ENCODE results near the gene TRIM7. TPM values are rescaled to one million over a fixed set of nuclear protein-coding genes. Genes with fewer than 3 reads are reported as not detected.
"Not testable (repeated sequence)": the region's sequence is repeated elsewhere in the genome, so short reads cannot be mapped to it uniquely, and the experiment has no call there.

The TRIM7 gene
- polyA plus RNA-seq, 1 donor (not counting 4 experiments of a cell fraction or from before 2014, with no cell fraction given) = 27.6 TPM

DNA sequence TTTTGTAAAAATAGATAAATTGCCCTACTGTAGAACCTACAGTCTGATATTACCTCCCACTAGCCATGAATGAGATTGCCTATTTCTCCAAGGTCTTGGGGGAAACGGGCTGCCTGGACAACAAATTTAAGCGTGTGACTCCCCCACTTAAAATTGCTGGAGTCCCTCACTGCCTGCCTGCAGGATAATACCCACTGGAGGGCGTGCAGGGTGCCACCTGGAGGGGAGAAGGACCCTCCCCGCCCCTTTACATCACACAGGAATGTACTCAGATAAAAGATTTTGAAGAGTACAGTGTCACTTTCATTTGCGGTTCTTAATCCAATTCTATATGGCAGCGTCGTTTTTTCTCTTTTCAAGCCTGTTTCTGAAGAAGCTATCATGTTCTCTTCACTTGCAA is 6.2 kb upstream of the TRIM7 start:
- dilution Hi-C loops (cut with MboI; ENCODE audit: extremely low pct_ligation_motif_present, low sequenced_read_pairs) = no loop called here
- Histone ChIP-seq H3K36me3 (ENCODE audit: control insufficient read depth in 2 of 2, extremely low read depth in 1 of 2, insufficient read depth in 2 of 2, low read length in 2 of 2) (no peaks in the 10 kb centered on the region), H3K79me2 (ENCODE audit: control insufficient read depth, insufficient read depth, low read length) (no peaks in the 10 kb centered on the region), H3K9me1 (ENCODE audit: control insufficient read depth, extremely low read depth, insufficient read depth, low read length) (no peaks in the 10 kb centered on the region), H2AFZ (ENCODE audit: control insufficient read depth, low read length) (no peak overlapping the region), H3K4me1 (ENCODE audit: control insufficient read depth, extremely low read depth, insufficient read depth, low read length) (peaks cover 4% of the 10 kb centered on the region), H3K27me3 (ENCODE audit: control insufficient read depth, extremely low read depth, insufficient read depth, low read length) (no peaks in the 10 kb centered on the region), H4K20me1 (ENCODE audit: control insufficient read depth, extremely low read depth, insufficient read depth, low read length) (no peaks in the 10 kb centered on the region), H3K4me3 (ENCODE audit: control insufficient read depth in 2 of 3, extremely low read depth in 1 of 3, insufficient read depth in 2 of 3, low read depth in 1 of 3, low read length in 3 of 3) (no peak overlapping the region), H3K9ac (ENCODE audit: control insufficient read depth, extremely low read depth, insufficient read depth, low read length) (no peak overlapping the region), H3K9me3 (ENCODE audit: control insufficient read depth, low read depth, low read length) (no peaks in the 10 kb centered on the region), H3K4me2 (ENCODE audit: control insufficient read depth, extremely low read depth, insufficient read depth, low read depth, low read length) (no peak overlapping the region), H3K27ac (ENCODE audit: control insufficient read depth, insufficient read depth, low read length) (no peak overlapping the region)
- FAIRE-seq (no peak), DNase-seq (ENCODE audit: low read depth, low spot score) (no peak)
- no peak for TF ChIP-seq EZH2 (IDR thresholded peaks at IDR 0.05; ENCODE audit: low read length)
- no peak for TF ChIP-seq CTCF (optimal IDR thresholded peaks at IDR 0.05 in 1 of 3, IDR thresholded peaks at IDR 0.05 in 1 of 3, conservative IDR thresholded peaks at IDR 0.05 in 1 of 3; ENCODE audit: extremely low read depth in 1 of 3, insufficient read depth in 2 of 3, low read length in 3 of 3)

- H3K4me3 ChIP-seq (ENCODE audit: control insufficient read depth in 2 of 3, extremely low read depth in 1 of 3, insufficient read depth in 2 of 3, low read depth in 1 of 3, low read length in 3 of 3); H3K79me2 ChIP-seq (ENCODE audit: control insufficient read depth, insufficient read depth, low read length); H3K4me1 ChIP-seq (ENCODE audit: control insufficient read depth, extremely low read depth, insufficient read depth, low read length); H3K27me3 ChIP-seq (ENCODE audit: control insufficient read depth, extremely low read depth, insufficient read depth, low read length); H3K4me2 ChIP-seq (ENCODE audit: control insufficient read depth, extremely low read depth, insufficient read depth, low read depth, low read length); H3K27ac ChIP-seq (ENCODE audit: control insufficient read depth, insufficient read depth, low read length); H3K9ac ChIP-seq (ENCODE audit: control insufficient read depth, extremely low read depth, insufficient read depth, low read length); H3K9me3 ChIP-seq (ENCODE audit: control insufficient read depth, low read depth, low read length); H3K9me1 ChIP-seq (ENCODE audit: control insufficient read depth, extremely low read depth, insufficient read depth, low read length); FAIRE-seq; H2AFZ ChIP-seq (ENCODE audit: control insufficient read depth, low read length); dilution Hi-C loops (cut with MboI; ENCODE audit: extremely low pct_ligation_motif_present, low sequenced_read_pairs); DNase-seq (ENCODE audit: low read depth, low spot score); H3K36me3 ChIP-seq (ENCODE audit: control insufficient read depth in 2 of 2, extremely low read depth in 1 of 2, insufficient read depth in 2 of 2, low read length in 2 of 2); H4K20me1 ChIP-seq (ENCODE audit: control insufficient read depth, extremely low read depth, insufficient read depth, low read length): not testable (repeated sequence)
Observed at GRCh38 chr5:181210698-181211097, 5.7 kb upstream of the TRIM7 start.

DNA sequence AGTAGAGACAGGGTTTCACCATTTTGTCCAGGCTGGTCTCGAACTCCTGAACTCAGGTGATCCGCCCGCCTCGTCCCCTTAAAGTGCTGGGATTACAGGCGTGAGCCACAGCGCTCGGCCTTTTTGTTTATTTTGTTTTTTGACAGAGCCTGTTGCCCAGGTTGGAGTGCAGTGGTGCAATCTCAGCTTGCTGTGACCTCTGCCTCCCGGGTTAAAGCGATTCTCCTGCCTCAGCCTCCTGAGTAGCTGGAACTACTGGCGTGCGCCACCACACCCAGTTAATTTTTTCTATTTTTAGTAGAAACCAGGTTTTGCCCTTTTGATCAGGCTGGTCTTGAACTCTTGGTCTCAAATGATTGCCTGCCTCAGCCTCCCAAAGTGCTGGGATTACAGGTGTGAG is 5.2 kb upstream of the TRIM7 start:
- H3K9ac ChIP-seq (ENCODE audit: control insufficient read depth, extremely low read depth, insufficient read depth, low read length); dilution Hi-C loops (cut with MboI; ENCODE audit: extremely low pct_ligation_motif_present, low sequenced_read_pairs); H3K4me3 ChIP-seq (ENCODE audit: control insufficient read depth in 2 of 3, extremely low read depth in 1 of 3, insufficient read depth in 2 of 3, low read depth in 1 of 3, low read length in 3 of 3); H3K27me3 ChIP-seq (ENCODE audit: control insufficient read depth, extremely low read depth, insufficient read depth, low read length); H3K79me2 ChIP-seq (ENCODE audit: control insufficient read depth, insufficient read depth, low read length); H4K20me1 ChIP-seq (ENCODE audit: control insufficient read depth, extremely low read depth, insufficient read depth, low read length); H3K9me1 ChIP-seq (ENCODE audit: control insufficient read depth, extremely low read depth, insufficient read depth, low read length); H3K27ac ChIP-seq (ENCODE audit: control insufficient read depth, insufficient read depth, low read length); H3K36me3 ChIP-seq (ENCODE audit: control insufficient read depth in 2 of 2, extremely low read depth in 1 of 2, insufficient read depth in 2 of 2, low read length in 2 of 2); H3K9me3 ChIP-seq (ENCODE audit: control insufficient read depth, low read depth, low read length); H2AFZ ChIP-seq (ENCODE audit: control insufficient read depth, low read length); FAIRE-seq; H3K4me1 ChIP-seq (ENCODE audit: control insufficient read depth, extremely low read depth, insufficient read depth, low read length); H3K4me2 ChIP-seq (ENCODE audit: control insufficient read depth, extremely low read depth, insufficient read depth, low read depth, low read length); DNase-seq (ENCODE audit: low read depth, low spot score): not testable (repeated sequence)

- H3K9ac ChIP-seq (ENCODE audit: control insufficient read depth, extremely low read depth, insufficient read depth, low read length); H3K9me1 ChIP-seq (ENCODE audit: control insufficient read depth, extremely low read depth, insufficient read depth, low read length); H3K4me2 ChIP-seq (ENCODE audit: control insufficient read depth, extremely low read depth, insufficient read depth, low read depth, low read length); dilution Hi-C loops (cut with MboI; ENCODE audit: extremely low pct_ligation_motif_present, low sequenced_read_pairs); H3K4me1 ChIP-seq (ENCODE audit: control insufficient read depth, extremely low read depth, insufficient read depth, low read length); H3K36me3 ChIP-seq (ENCODE audit: control insufficient read depth in 2 of 2, extremely low read depth in 1 of 2, insufficient read depth in 2 of 2, low read length in 2 of 2); H4K20me1 ChIP-seq (ENCODE audit: control insufficient read depth, extremely low read depth, insufficient read depth, low read length); H3K27ac ChIP-seq (ENCODE audit: control insufficient read depth, insufficient read depth, low read length); H3K9me3 ChIP-seq (ENCODE audit: control insufficient read depth, low read depth, low read length); DNase-seq (ENCODE audit: low read depth, low spot score); FAIRE-seq; H3K79me2 ChIP-seq (ENCODE audit: control insufficient read depth, insufficient read depth, low read length); H2AFZ ChIP-seq (ENCODE audit: control insufficient read depth, low read length); H3K4me3 ChIP-seq (ENCODE audit: control insufficient read depth in 2 of 3, extremely low read depth in 1 of 3, insufficient read depth in 2 of 3, low read depth in 1 of 3, low read length in 3 of 3); H3K27me3 ChIP-seq (ENCODE audit: control insufficient read depth, extremely low read depth, insufficient read depth, low read length): not testable (repeated sequence)
Observed at GRCh38 chr5:181209006-181209405, 4.0 kb upstream of the TRIM7 start.

All from keratinocyte (primary cell).